ENCODE measurements around the gene ARHGAP28.

ARHGAP28 gene

DNA sequence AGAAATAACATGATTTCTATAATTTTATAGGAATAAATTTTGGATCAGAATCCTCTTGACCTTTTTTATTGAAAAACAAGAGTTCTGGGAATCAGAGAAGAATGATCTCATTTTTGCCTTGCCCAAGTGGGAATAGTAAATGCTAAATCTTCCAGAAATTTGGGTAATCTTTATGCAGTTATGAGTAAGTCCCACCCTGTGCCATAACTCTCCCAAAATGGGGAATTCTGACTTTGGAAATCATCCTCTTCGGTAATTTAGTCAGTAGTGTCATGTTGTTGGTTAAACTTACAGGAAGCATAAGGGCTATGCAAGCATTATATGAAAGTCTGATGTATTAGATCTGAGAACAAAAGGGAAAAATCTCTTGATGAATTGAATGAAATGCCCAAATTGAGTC, 20.6 kb upstream of the ARHGAP28 start:
- H3K4me3 ChIP-seq (replicated peaks; ENCODE audit: low read depth, low read length) = no peak overlapping the region
- TF ChIP-seq CTCF (IDR thresholded peaks at IDR 0.05; ENCODE audit: low read length, missing control alignments) = no peak

GRCh38 chr18:6711467-6711866, 18.0 kb upstream of the ARHGAP28 start:
- DNase-seq (ENCODE audit: low read depth) = no peak
- H3K4me3 ChIP-seq (replicated peaks; ENCODE audit: low read depth, low read length) = no peak overlapping the region
- TF ChIP-seq CTCF (IDR thresholded peaks at IDR 0.05; ENCODE audit: low read length, missing control alignments) = no peak

More for the DNA sequence above, 20.6 kb upstream of the ARHGAP28 start:
- no peak for DNase-seq (ENCODE audit: low read depth)

DNA sequence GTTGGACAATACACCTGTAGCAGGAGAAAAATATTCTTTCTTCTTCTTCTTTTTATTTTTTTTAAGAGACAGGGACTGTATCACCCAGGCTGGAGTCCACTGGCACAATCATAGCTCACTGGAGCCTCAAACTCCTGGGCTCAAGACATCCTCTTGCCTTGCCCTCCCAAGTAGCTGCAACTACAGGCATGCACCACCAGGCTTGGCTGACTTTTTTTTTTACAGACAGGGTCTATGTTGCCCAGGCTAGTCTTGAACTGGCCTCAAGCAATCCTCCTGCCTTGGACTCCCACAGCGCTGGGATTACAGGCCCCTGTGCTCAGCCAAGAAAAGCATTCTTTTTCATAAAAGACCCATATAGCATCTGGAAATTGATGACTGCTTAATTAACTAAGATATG, 17.1 kb upstream of the ARHGAP28 start:
- no peak for DNase-seq (ENCODE audit: low read depth)
- H3K4me3 ChIP-seq (replicated peaks; ENCODE audit: low read depth, low read length) = no peak overlapping the region
- TF ChIP-seq CTCF (IDR thresholded peaks at IDR 0.05; ENCODE audit: low read length, missing control alignments) = no peak

DNA sequence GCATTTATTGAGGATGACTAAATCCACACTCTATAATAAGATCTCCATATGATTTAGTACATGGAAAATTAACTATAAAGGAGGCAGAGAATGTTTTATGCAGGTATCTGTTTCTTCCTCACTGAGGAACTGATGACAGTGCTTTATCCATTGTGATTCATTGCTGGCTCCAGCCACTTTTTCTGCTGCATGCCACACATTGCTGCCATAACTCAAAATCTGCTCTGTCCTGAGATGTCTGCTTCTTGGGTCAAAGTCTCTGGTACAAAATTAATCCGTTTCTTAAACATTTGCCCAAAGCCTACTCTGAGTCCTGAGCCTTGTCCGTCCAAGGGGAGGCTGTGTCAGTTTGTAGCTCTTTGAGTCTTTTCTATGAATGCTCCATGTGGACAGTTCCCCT, 15.5 kb upstream of the ARHGAP28 start:
- H3K4me3 ChIP-seq (replicated peaks; ENCODE audit: low read depth, low read length) = no peak overlapping the region
- no peak for TF ChIP-seq CTCF (IDR thresholded peaks at IDR 0.05; ENCODE audit: low read length, missing control alignments)
- DNase-seq (ENCODE audit: low read depth) = no peak

GRCh38 chr18:6718267-6718666, 11.2 kb upstream of the ARHGAP28 start:
- no peak for DNase-seq (ENCODE audit: low read depth)
- H3K4me3 ChIP-seq (replicated peaks; ENCODE audit: low read depth, low read length) = no peak overlapping the region
- TF ChIP-seq CTCF (IDR thresholded peaks at IDR 0.05; ENCODE audit: low read length, missing control alignments) = no peak

DNA sequence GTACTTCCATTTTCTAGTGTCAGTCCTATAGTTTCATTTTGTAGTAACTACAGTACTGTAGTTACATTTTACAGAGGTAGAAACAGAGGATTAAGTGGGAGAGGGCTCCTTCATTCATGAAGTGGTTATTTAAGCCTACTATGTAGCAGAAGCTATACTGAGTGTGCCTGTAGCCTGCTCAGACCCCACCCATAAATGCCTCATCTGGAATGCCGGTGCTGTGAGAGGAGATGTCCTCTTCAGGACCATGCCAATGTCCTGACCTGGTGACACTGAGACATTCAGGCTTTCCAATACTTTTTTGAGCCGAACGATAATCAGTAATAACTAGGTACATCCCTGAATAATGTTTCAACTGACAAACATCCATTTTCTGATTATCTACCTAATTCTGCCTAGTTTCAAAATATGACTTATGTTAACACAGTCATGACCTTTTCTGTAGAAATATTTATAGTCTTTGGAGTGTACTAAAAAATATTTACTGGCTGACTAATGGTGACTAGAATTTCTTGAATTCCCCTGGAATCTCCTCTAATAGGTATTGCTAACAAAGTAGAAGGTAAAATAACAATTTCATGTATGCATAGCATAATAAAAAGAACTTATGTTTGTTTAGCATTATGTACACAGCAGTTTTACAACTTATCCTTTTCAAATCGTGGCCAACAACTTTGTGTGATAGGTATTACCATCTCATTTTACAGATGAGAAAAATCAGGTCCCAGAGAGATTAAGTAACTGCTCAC, 10.2 kb upstream of the ARHGAP28 start:
- no peak overlapping the region for H3K4me3 ChIP-seq (replicated peaks; ENCODE audit: low read depth, low read length)
- no peak for TF ChIP-seq CTCF (IDR thresholded peaks at IDR 0.05; ENCODE audit: low read length, missing control alignments)
- DNase-seq (ENCODE audit: low read depth) = no peak
